SK-N-SH (cell line): ENCODE results near the gene TSFM. TPM values are rescaled to one million over a fixed set of nuclear protein-coding genes. Genes with fewer than 3 reads are reported as not detected.

ENCODE experiments used
- CTCF ChIA-PET: fragments of 300-600, 350-600 bp; formaldehyde crosslinking; extraction: SDS; loops from one replicate; lab custom pipeline; 2021; lab: Yijun Ruan, JAX
- POLR2A ChIA-PET: fragments of 350-600 bp; sonication (Branson Sonifier 250); formaldehyde crosslinking; extraction: SDS; loops from one replicate; lab custom pipeline; 2020; ENCODE audit warnings: antibody characterized with exemption, inconsistent platforms; lab: Yijun Ruan, JAX
- DNase-seq: peaks from one replicate; pipeline ENCODE4 v3.0.0; 2012
- H2AFZ ChIP-seq: fragments of 200-600 bp; sonication (generic); 2 replicates; pipeline ENCODE4 v1.8.1; 2016; ENCODE audit warnings: antibody characterized with exemption, mild to moderate bottlenecking, low read depth
- H3F3A ChIP-seq: fragments of 200-600 bp; sonication (generic); replicated peaks from 2 replicates; pipeline ENCODE3; 2016; ENCODE audit warnings: antibody characterized with exemption, mild to moderate bottlenecking; ENCODE audit not compliant: insufficient read depth
- H3K27ac ChIP-seq, 2 experiments: fragments of 200-500 bp in 1 of 2; fragments of 200-600 bp in 1 of 2; sonication (Bioruptor generic) in 1 of 2; sonication (generic), shearing (Covaris generic) in 1 of 2; 2 replicates each; pipeline versions ENCODE4 v1.5.1 to v1.6.1; 2014 to 2016; ENCODE audit warnings: low read depth in 2 of 2, inconsistent platforms in 1 of 2, low read length in 1 of 2, mild to moderate bottlenecking in 1 of 2, mixed read lengths in 1 of 2
- H3K27me3 ChIP-seq: fragments of 200-600 bp; sonication (generic), shearing (Covaris generic); 2 replicates; pipeline ENCODE4 v1.6.1; 2016; ENCODE audit warnings: mixed run types; ENCODE audit not compliant: insufficient read depth
- H3K36me3 ChIP-seq, 2 experiments: fragments of 200-500 bp in 1 of 2; fragments of 200-600 bp in 1 of 2; sonication (Bioruptor generic) in 1 of 2; sonication (generic) in 1 of 2; replicated peaks in 1 of 2; 2 replicates each; pipeline versions ENCODE3 to v1.5.1; 2014 to 2016; ENCODE audit warnings: low read length in 1 of 2, mild to moderate bottlenecking in 1 of 2; ENCODE audit not compliant: insufficient read depth in 2 of 2, control insufficient read depth in 1 of 2
- H3K4me1 ChIP-seq, 2 experiments: fragments of 200-500 bp in 1 of 2; fragments of 200-600 bp in 1 of 2; sonication (Bioruptor generic) in 1 of 2; sonication (generic), shearing (Covaris generic) in 1 of 2; 2 replicates each; pipeline versions ENCODE4 v1.5.1 to v1.6.1; 2014 to 2016; ENCODE audit warnings: low read depth in 1 of 2, low read length in 1 of 2, mixed run types in 1 of 2; ENCODE audit not compliant: insufficient read depth in 2 of 2, control insufficient read depth in 1 of 2
- H3K4me2 ChIP-seq: fragments of 200-600 bp; sonication (generic), shearing (Covaris generic); 2 replicates; pipeline ENCODE4 v1.6.1; 2017; ENCODE audit warnings: mixed run types
- H3K4me3 ChIP-seq, 2 experiments: fragments of 200-500 bp in 1 of 2; fragments of 200-600 bp in 1 of 2; sonication (Bioruptor generic) in 1 of 2; sonication (generic), shearing (Covaris generic) in 1 of 2; 2 replicates each; pipeline versions ENCODE4 v1.5.1 to v1.8.1; 2014 to 2016; ENCODE audit warnings: low read depth in 2 of 2, inconsistent platforms in 1 of 2, low read length in 1 of 2, mild to moderate bottlenecking in 1 of 2, mixed read lengths in 1 of 2, moderate library complexity in 1 of 2
- H3K79me2 ChIP-seq: fragments of 200-600 bp; sonication (generic); 2 replicates; pipeline ENCODE4 v1.8.1; 2017; ENCODE audit warnings: mild to moderate bottlenecking; ENCODE audit not compliant: insufficient read depth
- H3K9ac ChIP-seq: fragments of 200-600 bp; sonication (generic); 2 replicates; pipeline ENCODE4 v1.6.1; 2017; ENCODE audit warnings: mixed run types
- H3K9me2 ChIP-seq: fragments of 200-600 bp; sonication (generic); 2 replicates; pipeline ENCODE4 v1.6.1; 2017; ENCODE audit warnings: mixed run types
- H3K9me3 ChIP-seq: fragments of 200-600 bp; sonication (generic); 2 replicates; pipeline ENCODE4 v1.6.1; 2017; ENCODE audit warnings: mixed run types, mild to moderate bottlenecking, moderate library complexity
- H4K20me1 ChIP-seq: fragments of 200-600 bp; sonication (generic); 2 replicates; pipeline ENCODE4 v1.6.1; 2017; ENCODE audit warnings: mild to moderate bottlenecking, mixed run types; ENCODE audit not compliant: insufficient read depth
- EP300 ChIP-seq, 2 experiments: IDR thresholded peaks; 2 replicates each; pipeline versions ENCODE4 v1.4.0 to v1.6.1; 2012; ENCODE audit warnings: borderline replicate concordance in 1 of 2, low read depth in 1 of 2, low read length in 1 of 2
- FOSL2 ChIP-seq: IDR thresholded peaks from 2 replicates; pipeline ENCODE4 v1.4.0; 2012; ENCODE audit warnings: low read depth, mild to moderate bottlenecking, moderate library complexity, borderline replicate concordance
- FOXJ3 ChIP-seq: sonication (generic); formaldehyde crosslinking; IDR thresholded peaks from 2 replicates; pipeline ENCODE4 v1.5.1; 2020; ENCODE audit warnings: mild to moderate bottlenecking, missing genetic modification reagents
- GATA2 ChIP-seq: sonication (generic); formaldehyde crosslinking; IDR thresholded peaks from 2 replicates; pipeline ENCODE4 v1.5.0; 2020; ENCODE audit warnings: mild to moderate bottlenecking, missing genetic modification reagents
- NRF1 ChIP-seq: IDR thresholded peaks from 2 replicates; pipeline ENCODE4 v1.6.1; 2012; ENCODE audit warnings: low read depth, mild to moderate bottlenecking, low read length
- POLR2AphosphoS5 ChIP-seq: IDR thresholded peaks from 2 replicates; pipeline ENCODE4 v1.6.1; 2012; ENCODE audit warnings: low read depth, low read length
- RAD21 ChIP-seq: IDR thresholded peaks from 2 replicates; pipeline ENCODE4 v1.6.1; 2012; ENCODE audit warnings: mild to moderate bottlenecking, low read length
- RCOR1 ChIP-seq: fragments of 150-350 bp; IDR thresholded peaks from 2 replicates; pipeline ENCODE4 v1.6.1; 2017; ENCODE audit warnings: antibody characterized with exemption, low read length
- RFX5 ChIP-seq: IDR thresholded peaks from 2 replicates; pipeline ENCODE4 v1.6.1; 2012; ENCODE audit warnings: mild to moderate bottlenecking, improper control_type of control experiment, low read length
- SMC3 ChIP-seq: IDR thresholded peaks from 2 replicates; pipeline ENCODE4 v1.6.1; 2012; ENCODE audit warnings: low read depth, low read length, improper control_type of control experiment
- TAF1 ChIP-seq: IDR thresholded peaks from 2 replicates; pipeline ENCODE4 v1.6.1; 2012; ENCODE audit warnings: low read depth, mild to moderate bottlenecking, low read length, moderate library complexity, borderline replicate concordance
- TEAD4 ChIP-seq: IDR thresholded peaks from 2 replicates; pipeline ENCODE4 v1.4.0; 2012; ENCODE audit warnings: mild to moderate bottlenecking, borderline replicate concordance; ENCODE audit not compliant: insufficient read depth
- YY1 ChIP-seq: IDR thresholded peaks from 2 replicates; pipeline ENCODE4 v1.4.0; 2012; ENCODE audit warnings: low read depth, mild to moderate bottlenecking
- WGBS: methylation state at CpG from one replicate; pipeline ENCODE4 v1.1.6; 2017; ENCODE audit warnings: low lambda C conversion rate; 5-methylcytosine and 5-hydroxymethylcytosine counted together
- polyA plus RNA-seq, 3 experiments: library from polyadenylated mRNA; depleted of rRNA; stranded (reverse); fragments of >200 nt; gene quantifications; 2 replicates each; pipeline ENCODE4 v1.2.3, GENCODE V29; 2012
- TF ChIP-seq, protein P1 (sequence below): fragments of 150-350 bp; IDR thresholded peaks from 2 replicates; pipeline ENCODE4 v1.6.1; 2017; ENCODE audit warnings: antibody characterized with exemption, low read length, low read depth, borderline replicate concordance
- TF ChIP-seq, protein P2 (sequence below): IDR thresholded peaks from 2 replicates; pipeline ENCODE4 v1.4.0; 2012; ENCODE audit warnings: low read depth, borderline replicate concordance
- TF ChIP-seq, protein P3 (sequence below): IDR thresholded peaks from 2 replicates; pipeline ENCODE4 v1.4.0; 2012; ENCODE audit warnings: low read depth
- TF ChIP-seq, protein P4 (sequence below): IDR thresholded peaks from 2 replicates; pipeline ENCODE4 v1.4.0; 2012; ENCODE audit warnings: low read depth, borderline replicate concordance
- TF ChIP-seq, protein P5 (sequence below): fragments of 200-600 bp; sonication (generic); IDR thresholded peaks from 2 replicates; pipeline ENCODE4 v1.6.1; 2017; ENCODE audit warnings: antibody characterized with exemption, mild to moderate bottlenecking, moderate library complexity

Gene TSFM
- polyA plus RNA-seq, 1 of the 3 experiments (the other 2 are of a cell fraction): 28.7 TPM

DNA sequence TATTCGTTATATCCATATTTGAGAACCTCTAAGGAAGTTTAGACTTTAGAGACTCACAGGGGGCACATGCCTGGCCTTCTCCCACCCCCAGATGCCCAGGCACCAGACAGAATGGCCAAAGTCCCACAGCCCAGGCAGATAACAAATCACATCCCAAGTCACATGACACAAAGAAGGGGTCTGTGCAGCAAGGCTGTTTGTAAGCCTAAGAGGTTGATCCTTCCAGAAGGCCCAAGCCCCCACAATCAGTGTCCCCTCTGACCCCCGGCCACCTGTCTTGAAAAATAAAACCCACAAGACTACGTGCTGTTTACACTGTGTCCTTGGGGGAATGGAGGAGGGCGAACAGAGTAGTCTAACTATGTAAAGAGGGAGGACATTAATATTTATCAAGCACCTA, 58.9 kb downstream of the TSFM start:
- TF ChIP-seq POLR2AphosphoS5 (no peak), GATA2 (peak; percentile 53), NRF1 (no peak)
- TF ChIP-seq, protein P1, sequence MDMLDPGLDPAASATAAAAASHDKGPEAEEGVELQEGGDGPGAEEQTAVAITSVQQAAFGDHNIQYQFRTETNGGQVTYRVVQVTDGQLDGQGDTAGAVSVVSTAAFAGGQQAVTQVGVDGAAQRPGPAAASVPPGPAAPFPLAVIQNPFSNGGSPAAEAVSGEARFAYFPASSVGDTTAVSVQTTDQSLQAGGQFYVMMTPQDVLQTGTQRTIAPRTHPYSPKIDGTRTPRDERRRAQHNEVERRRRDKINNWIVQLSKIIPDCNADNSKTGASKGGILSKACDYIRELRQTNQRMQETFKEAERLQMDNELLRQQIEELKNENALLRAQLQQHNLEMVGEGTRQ: peak; percentile 15; the same call in 1 of the 2 replicates
- TF ChIP-seq, protein P2, sequence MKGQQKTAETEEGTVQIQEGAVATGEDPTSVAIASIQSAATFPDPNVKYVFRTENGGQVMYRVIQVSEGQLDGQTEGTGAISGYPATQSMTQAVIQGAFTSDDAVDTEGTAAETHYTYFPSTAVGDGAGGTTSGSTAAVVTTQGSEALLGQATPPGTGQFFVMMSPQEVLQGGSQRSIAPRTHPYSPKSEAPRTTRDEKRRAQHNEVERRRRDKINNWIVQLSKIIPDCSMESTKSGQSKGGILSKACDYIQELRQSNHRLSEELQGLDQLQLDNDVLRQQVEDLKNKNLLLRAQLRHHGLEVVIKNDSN: peak; percentile 37; the same call in 1 of the 2 replicates
- H3K9ac ChIP-seq: no peak overlapping the region
- CTCF ChIA-PET: interaction anchor here (1.4 to 1.8 kb wide), 2 partner anchors 9 to 39 kb away, joined by 5 to 9 read pairs; no protein-coding TSS in a partner anchor
- peak overlapping the region in 1 of 2 experiments; percentile 99; a peak in 2 of 4 replicates for H3K27ac ChIP-seq
- H3K27me3 ChIP-seq: no peaks in the 10 kb centered on the region
- peaks cover 73 to 74% of the 10 kb centered on the region in 2 experiments for H3K4me1 ChIP-seq
- peaks cover 0 to 5% of the 10 kb centered on the region in 2 experiments for H3K36me3 ChIP-seq
- no peak overlapping the region for H3K4me3 ChIP-seq
- POLR2A ChIA-PET: no interaction called here
- no peaks in the 10 kb centered on the region for H3K9me3 ChIP-seq
- peaks cover 33% of the 10 kb centered on the region for H3F3A ChIP-seq
- H3K9me2 ChIP-seq: no peaks in the 10 kb centered on the region
- no peak overlapping the region for H2AFZ ChIP-seq
- 67% methylated on average over 4 of the region's 4 CpGs for WGBS
- peak; percentile 54 for DNase-seq
- peak overlapping the region; percentile 86 for H3K4me2 ChIP-seq
- peaks cover 89% of the 10 kb centered on the region for H4K20me1 ChIP-seq
- H3K79me2 ChIP-seq: peaks cover 100% of the 10 kb centered on the region

DNA sequence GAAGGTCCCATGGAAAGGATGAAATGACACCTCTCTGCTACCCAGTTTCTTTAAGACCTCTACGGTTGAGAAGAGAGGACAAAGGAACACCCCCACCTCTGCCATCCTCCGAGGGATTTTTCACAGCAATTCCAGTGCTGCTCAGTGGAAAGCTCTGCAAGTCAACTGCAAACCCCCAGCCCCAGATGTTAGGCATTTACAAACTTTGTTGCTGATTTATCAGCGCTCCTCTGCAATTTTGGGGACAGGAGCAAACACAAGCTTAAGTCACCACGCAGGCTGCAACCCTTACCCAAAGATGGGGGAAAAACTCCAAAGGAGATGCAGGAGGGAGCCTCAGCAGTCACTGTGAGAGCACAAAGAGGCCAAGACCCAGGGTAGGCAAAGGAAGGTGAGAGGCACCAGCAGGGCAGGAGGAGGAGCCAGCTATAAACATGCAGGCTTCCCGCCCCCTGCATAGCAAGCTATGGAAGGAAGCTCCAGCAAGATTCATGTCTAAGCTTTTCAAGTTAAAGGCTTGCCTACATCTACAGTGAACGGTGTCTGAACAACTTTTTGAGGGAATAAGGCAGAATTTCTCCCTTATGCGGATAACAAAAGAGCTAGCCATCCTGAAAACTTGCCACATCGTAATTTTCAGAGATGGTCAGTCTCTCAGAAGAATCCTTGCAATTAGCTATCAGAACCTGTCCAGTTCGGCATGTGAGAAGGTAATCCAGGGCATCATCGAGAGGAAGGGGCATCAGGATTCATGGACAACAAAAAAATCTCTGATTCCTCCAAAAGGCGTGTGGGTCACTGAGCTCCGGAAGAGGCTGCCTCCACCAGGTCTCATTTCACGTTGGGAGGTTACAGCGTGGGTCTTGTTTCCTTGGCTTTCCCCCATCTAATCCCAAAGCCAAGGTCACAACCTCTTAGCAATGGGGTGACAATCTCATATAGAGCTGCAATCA, 60.0 kb downstream of the TSFM start:
- Histone ChIP-seq H2AFZ (no peak overlapping the region), H3K4me2 (peak overlapping the region; percentile 86), H3K36me3 (peaks cover 0 to 5% of the 10 kb centered on the region in 2 experiments), H3K4me1 (peaks cover 63 to 65% of the 10 kb centered on the region in 2 experiments), H4K20me1 (peaks cover 78% of the 10 kb centered on the region), H3K9me3 (no peaks in the 10 kb centered on the region), H3K27me3 (no peaks in the 10 kb centered on the region), H3K9me2 (no peaks in the 10 kb centered on the region), H3K27ac (peak overlapping the region in 1 of 2 experiments; percentile 99; a peak in 3 of 4 replicates), H3K79me2 (peaks cover 89% of the 10 kb centered on the region), H3K4me3 (peak overlapping the region; percentile 17 to 88; a peak in 2 of 4 replicates), H3F3A (peaks cover 23% of the 10 kb centered on the region), H3K9ac (no peak overlapping the region)
- ChIA-PET CTCF (interaction anchor here (0.9 to 6.4 kb wide), 7 partner anchors 9 to 83 kb away, joined by 3 to 67 read pairs (median 6); no protein-coding TSS in a partner anchor), POLR2A (interaction anchor here (1.5 kb wide), 1 partner anchor 47 kb away, joined by 4 read pairs; no protein-coding TSS in a partner anchor)
- 86% methylated on average over 13 of the region's 14 CpGs for WGBS
- DNase-seq: no peak
- TF ChIP-seq, protein P1: no peak
- TF ChIP-seq RAD21: no peak
- no peak for TF ChIP-seq TAF1
- TF ChIP-seq, protein P3, sequence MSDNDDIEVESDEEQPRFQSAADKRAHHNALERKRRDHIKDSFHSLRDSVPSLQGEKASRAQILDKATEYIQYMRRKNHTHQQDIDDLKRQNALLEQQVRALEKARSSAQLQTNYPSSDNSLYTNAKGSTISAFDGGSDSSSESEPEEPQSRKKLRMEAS: no peak
- no peak for TF ChIP-seq TEAD4
- no peak for TF ChIP-seq FOXJ3 (CRISPR knock-in tag)
- no peak for TF ChIP-seq RFX5
- no peak for TF ChIP-seq RCOR1
- TF ChIP-seq, protein P4, sequence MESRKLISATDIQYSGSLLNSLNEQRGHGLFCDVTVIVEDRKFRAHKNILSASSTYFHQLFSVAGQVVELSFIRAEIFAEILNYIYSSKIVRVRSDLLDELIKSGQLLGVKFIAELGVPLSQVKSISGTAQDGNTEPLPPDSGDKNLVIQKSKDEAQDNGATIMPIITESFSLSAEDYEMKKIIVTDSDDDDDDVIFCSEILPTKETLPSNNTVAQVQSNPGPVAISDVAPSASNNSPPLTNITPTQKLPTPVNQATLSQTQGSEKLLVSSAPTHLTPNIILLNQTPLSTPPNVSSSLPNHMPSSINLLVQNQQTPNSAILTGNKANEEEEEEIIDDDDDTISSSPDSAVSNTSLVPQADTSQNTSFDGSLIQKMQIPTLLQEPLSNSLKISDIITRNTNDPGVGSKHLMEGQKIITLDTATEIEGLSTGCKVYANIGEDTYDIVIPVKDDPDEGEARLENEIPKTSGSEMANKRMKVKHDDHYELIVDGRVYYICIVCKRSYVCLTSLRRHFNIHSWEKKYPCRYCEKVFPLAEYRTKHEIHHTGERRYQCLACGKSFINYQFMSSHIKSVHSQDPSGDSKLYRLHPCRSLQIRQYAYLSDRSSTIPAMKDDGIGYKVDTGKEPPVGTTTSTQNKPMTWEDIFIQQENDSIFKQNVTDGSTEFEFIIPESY: no peak
- no peak for TF ChIP-seq EP300 (IDR thresholded peaks at IDR 0.05; ENCODE audit: borderline replicate concordance in 1 of 2, low read depth in 1 of 2, low read length in 1 of 2)
- TF ChIP-seq SMC3: no peak
- TF ChIP-seq, protein P5, sequence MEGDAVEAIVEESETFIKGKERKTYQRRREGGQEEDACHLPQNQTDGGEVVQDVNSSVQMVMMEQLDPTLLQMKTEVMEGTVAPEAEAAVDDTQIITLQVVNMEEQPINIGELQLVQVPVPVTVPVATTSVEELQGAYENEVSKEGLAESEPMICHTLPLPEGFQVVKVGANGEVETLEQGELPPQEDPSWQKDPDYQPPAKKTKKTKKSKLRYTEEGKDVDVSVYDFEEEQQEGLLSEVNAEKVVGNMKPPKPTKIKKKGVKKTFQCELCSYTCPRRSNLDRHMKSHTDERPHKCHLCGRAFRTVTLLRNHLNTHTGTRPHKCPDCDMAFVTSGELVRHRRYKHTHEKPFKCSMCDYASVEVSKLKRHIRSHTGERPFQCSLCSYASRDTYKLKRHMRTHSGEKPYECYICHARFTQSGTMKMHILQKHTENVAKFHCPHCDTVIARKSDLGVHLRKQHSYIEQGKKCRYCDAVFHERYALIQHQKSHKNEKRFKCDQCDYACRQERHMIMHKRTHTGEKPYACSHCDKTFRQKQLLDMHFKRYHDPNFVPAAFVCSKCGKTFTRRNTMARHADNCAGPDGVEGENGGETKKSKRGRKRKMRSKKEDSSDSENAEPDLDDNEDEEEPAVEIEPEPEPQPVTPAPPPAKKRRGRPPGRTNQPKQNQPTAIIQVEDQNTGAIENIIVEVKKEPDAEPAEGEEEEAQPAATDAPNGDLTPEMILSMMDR: no peak
- no peak for TF ChIP-seq YY1
- no peak for TF ChIP-seq FOSL2
